Duodenal mucosa (tissue), 2 donors: Measurements from ENCODE around the gene PITX3.
A peak's percentile ranks its signal among the peaks of the same experiment; 100 is the strongest.

Experiments used
- H3K27ac ChIP-seq: one replicate; pipeline ENCODE4 v1.7.0; 2013; ENCODE audit warnings: low read depth, low read length
- H3K27me3 ChIP-seq, 2 donors: one replicate each; pipeline ENCODE4 v1.7.0; 2013; ENCODE audit warnings: low read length in 2 of 2, control low read depth in 1 of 2; ENCODE audit not compliant: insufficient read depth in 2 of 2, control insufficient read depth in 1 of 2
- H3K36me3 ChIP-seq, 2 donors: one replicate each; pipeline ENCODE4 v1.7.0; 2013; ENCODE audit warnings: low read length in 2 of 2, control low read depth in 1 of 2; ENCODE audit not compliant: insufficient read depth in 2 of 2, control insufficient read depth in 1 of 2
- H3K4me1 ChIP-seq, 2 donors: one replicate each; pipeline ENCODE4 v1.7.0; 2013; ENCODE audit warnings: low read length in 2 of 2, control low read depth in 1 of 2; ENCODE audit not compliant: insufficient read depth in 2 of 2, control insufficient read depth in 1 of 2
- H3K4me3 ChIP-seq, 2 donors: one replicate each; pipeline ENCODE4 v1.7.0; 2013; ENCODE audit warnings: low read length in 2 of 2, low read depth in 1 of 2
- H3K9ac ChIP-seq, 2 donors: one replicate each; pipeline ENCODE4 v1.7.0; 2013; ENCODE audit warnings: low read length in 2 of 2, low read depth in 1 of 2
- H3K9me3 ChIP-seq, 2 donors: one replicate each; pipeline ENCODE4 v1.7.0; 2013; ENCODE audit warnings: low read length in 2 of 2, control low read depth in 1 of 2; ENCODE audit not compliant: control insufficient read depth in 1 of 2

Gene PITX3

DNA sequence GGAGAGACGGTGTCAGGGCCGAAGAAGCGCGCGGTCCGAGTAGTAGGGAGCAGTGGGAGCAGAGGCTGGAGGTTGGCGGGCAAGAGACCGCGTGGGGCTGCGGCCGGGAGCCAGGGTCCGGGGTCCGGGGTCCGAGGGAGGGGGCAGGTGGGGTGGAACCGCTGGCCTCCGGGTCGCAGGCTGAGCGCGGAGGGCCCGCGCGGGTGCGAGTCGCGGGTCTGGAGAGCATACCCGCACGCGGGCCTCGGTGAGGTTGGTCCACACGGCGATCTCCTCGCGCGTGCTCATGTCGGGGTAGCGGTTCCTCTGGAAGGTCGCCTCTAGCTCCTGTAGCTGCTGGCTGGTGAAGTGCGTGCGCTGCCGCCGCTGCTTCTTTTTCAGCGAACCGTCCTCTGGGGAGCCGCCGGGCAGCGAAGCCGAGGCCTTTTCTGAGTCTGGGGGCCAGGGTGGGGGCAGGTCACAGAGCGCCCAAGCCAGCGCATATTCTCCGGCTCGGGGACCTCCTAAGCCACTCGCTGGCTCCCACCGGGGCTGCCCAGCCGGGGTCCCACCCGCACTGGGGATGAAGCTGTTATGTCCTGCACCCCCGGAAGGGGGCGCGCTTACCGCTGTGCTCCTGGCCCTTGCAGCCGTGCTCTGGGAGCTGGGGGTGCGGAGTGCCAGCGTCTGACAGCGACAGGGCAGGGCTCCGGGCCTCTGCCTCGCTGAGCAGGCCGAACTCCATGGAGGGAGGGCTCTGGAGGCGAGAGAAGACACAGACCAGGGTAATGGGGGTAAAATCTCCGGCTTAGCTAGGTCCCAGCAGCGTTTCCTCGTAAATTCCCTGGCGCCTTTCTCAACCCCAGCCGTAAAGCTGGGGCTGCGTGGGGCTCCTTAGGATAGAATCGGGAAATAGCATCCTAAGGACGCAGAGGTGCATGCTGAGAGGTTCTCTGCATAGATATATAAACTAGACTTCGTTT lies 9.7 kb downstream of the PITX3 start:
- Histone ChIP-seq H3K9ac (no peak overlapping the region), H3K27me3 (peaks cover 47 to 49% of the 10 kb centered on the region in 2 donors), H3K9me3 (no peaks in the 10 kb centered on the region), H3K4me3 (peak overlapping the region; percentile 53 to 72), H3K36me3 (no peaks in the 10 kb centered on the region), H3K27ac (no peak overlapping the region), H3K4me1 (peaks cover 13 to 16% of the 10 kb centered on the region in 2 donors)

DNA sequence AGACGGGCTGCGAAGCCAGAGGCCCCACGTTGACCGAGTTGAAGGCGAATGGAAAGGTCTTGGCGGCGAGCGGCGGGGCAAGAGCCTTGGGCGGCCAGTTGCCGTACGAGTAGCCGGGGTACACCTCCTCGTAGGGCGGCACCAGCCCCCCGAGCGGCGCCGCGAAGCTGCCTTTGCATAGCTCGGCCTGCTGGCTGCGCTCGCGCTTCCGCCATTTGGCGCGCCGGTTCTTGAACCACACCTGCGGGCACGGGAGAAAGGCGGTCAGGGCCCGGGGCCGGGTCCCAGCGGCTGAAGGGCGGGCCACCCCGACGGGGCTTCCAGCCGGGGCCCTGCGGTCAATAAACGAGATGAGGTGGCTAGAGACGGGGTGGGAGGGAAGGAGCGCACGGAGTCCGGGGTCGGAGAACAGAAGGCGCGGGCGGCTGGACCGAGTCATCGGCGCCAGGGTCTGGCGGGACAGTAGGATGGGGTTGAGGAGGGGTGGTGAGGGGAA lies 10.4 kb downstream of the PITX3 start:
- peaks cover 17 to 22% of the 10 kb centered on the region in 2 donors for H3K4me1 ChIP-seq
- no peaks in the 10 kb centered on the region for H3K36me3 ChIP-seq
- peaks cover 42 to 50% of the 10 kb centered on the region in 2 donors for H3K27me3 ChIP-seq
- H3K4me3 ChIP-seq = peak overlapping the region; percentile 53 to 72
- no peak overlapping the region for H3K9ac ChIP-seq
- no peaks in the 10 kb centered on the region for H3K9me3 ChIP-seq
- H3K27ac ChIP-seq = no peak overlapping the region

GRCh38 chr10:102230264-102230860 lies 10.9 kb downstream of the PITX3 start:
- H3K36me3 ChIP-seq = no peaks in the 10 kb centered on the region
- peak overlapping the region; percentile 53 to 72 for H3K4me3 ChIP-seq
- H3K9me3 ChIP-seq = no peaks in the 10 kb centered on the region
- H3K27me3 ChIP-seq = peaks cover 38 to 47% of the 10 kb centered on the region in 2 donors
- peak overlapping the region in 1 of 2 donors; percentile 30 for H3K9ac ChIP-seq
- H3K27ac ChIP-seq = no peak overlapping the region
- peaks cover 17 to 28% of the 10 kb centered on the region in 2 donors for H3K4me1 ChIP-seq

GRCh38 chr10:102229810-102230263 lies 11.5 kb downstream of the PITX3 start:
- Histone ChIP-seq H3K36me3 (no peaks in the 10 kb centered on the region), H3K4me3 (peak overlapping the region; percentile 53 to 72), H3K9me3 (no peaks in the 10 kb centered on the region), H3K27me3 (peaks cover 37 to 47% of the 10 kb centered on the region in 2 donors), H3K4me1 (peaks cover 17 to 28% of the 10 kb centered on the region in 2 donors), H3K27ac (no peak overlapping the region), H3K9ac (peak overlapping the region in 1 of 2 donors; percentile 30)

- peaks cover 17 to 28% of the 10 kb centered on the region in 2 donors for H3K4me1 ChIP-seq
- no peak overlapping the region for H3K27ac ChIP-seq
- no peak overlapping the region for H3K4me3 ChIP-seq
- no peak overlapping the region for H3K9ac ChIP-seq
- no peaks in the 10 kb centered on the region for H3K36me3 ChIP-seq
- H3K9me3 ChIP-seq = no peaks in the 10 kb centered on the region
- peaks cover 23 to 36% of the 10 kb centered on the region in 2 donors for H3K27me3 ChIP-seq
Measured at GRCh38 chr10:102227050-102227449, 14.3 kb downstream of the PITX3 start.

- peaks cover 20 to 30% of the 10 kb centered on the region in 2 donors for H3K27me3 ChIP-seq
- H3K4me1 ChIP-seq = peaks cover 12 to 25% of the 10 kb centered on the region in 2 donors
Measured at GRCh38 chr10:102226542-102226870, 14.8 kb downstream of the PITX3 start.

GRCh38 chr10:102225646-102226541 lies 15.4 kb downstream of the PITX3 start, which contains the start of gene ELOVL3:
Gene ELOVL3 (plus strand): TSS chr10:102226299. CDS start chr10:102226549, 250 bp downstream.
- H3K9me3 ChIP-seq = no peaks in the 10 kb centered on the region
- H3K4me1 ChIP-seq = peaks cover 11 to 21% of the 10 kb centered on the region in 2 donors
- H3K27me3 ChIP-seq = peaks cover 20 to 24% of the 10 kb centered on the region in 2 donors
- peak within 1 kb of the TSS; percentile 61 to 69 for H3K4me3 ChIP-seq
- peak within 1 kb of the TSS; percentile 34 for H3K27ac ChIP-seq
- no peaks in the 10 kb centered on the region for H3K36me3 ChIP-seq
- peak within 1 kb of the TSS; percentile 51 to 57 for H3K9ac ChIP-seq

More at GRCh38 chr10:102226542-102226870, 14.8 kb downstream of the PITX3 start:
- Histone ChIP-seq H3K9ac (no peak overlapping the region), H3K9me3 (no peaks in the 10 kb centered on the region), H3K36me3 (no peaks in the 10 kb centered on the region), H3K27ac (no peak overlapping the region), H3K4me3 (peak overlapping the region; percentile 61 to 69)

GRCh38 chr10:102222797-102223196 lies 18.5 kb downstream of the PITX3 start:
- no peak overlapping the region for H3K4me3 ChIP-seq
- no peaks in the 10 kb centered on the region for H3K9me3 ChIP-seq
- H3K27me3 ChIP-seq = peaks cover 3 to 10% of the 10 kb centered on the region in 2 donors
- peaks cover 4 to 15% of the 10 kb centered on the region in 2 donors for H3K4me1 ChIP-seq
- no peak overlapping the region for H3K9ac ChIP-seq
- no peaks in the 10 kb centered on the region for H3K36me3 ChIP-seq
- no peak overlapping the region for H3K27ac ChIP-seq

DNA sequence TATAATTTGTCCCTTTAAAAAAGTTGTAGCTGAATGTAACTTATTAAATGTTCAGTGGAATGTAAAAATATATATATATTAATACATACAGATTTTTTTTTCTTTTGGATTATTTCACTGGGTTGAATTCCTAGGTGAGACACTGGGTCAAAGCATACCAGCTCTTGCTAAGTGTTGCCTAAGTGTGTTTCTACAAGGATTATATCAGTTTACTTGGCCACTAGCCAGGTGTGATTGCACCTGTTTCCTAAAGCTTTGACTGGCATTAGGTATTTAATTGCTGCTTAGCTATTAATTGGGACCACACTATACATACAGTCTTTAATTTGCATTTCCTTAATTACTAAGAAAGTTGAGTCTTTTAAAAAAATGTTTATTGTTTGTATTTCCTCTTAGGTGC lies 20.7 kb downstream of the PITX3 start:
- Histone ChIP-seq H3K36me3 (no peaks in the 10 kb centered on the region), H3K9ac (no peak overlapping the region), H3K9me3 (no peaks in the 10 kb centered on the region), H3K27ac (no peak overlapping the region), H3K4me1 (peaks cover 0 to 3% of the 10 kb centered on the region in 2 donors), H3K4me3 (no peak overlapping the region), H3K27me3 (no peaks in the 10 kb centered on the region)
